K562 (cell line): Measurements from ENCODE around the gene ARHGDIA. TPM values are rescaled to one million over a fixed set of nuclear protein-coding genes. Genes with fewer than 3 reads are reported as not detected.

Experiments
- ATAC-seq: fragments of 200-7000 bp; cut with Tn5 transposase; 3 replicates; pipeline ENCODE4 v1.9.1; 2020; ENCODE audit warnings: moderate library complexity
- BruUV-seq: library from RNA; stranded (reverse); fragments of 400-500 nt; replicated peaks from 2 replicates; lab custom pipeline; 2021; lab: Mats Ljungman, UMichigan
- CTCF ChIA-PET: fragments of 300-600 bp; formaldehyde crosslinking; extraction: SDS; loops from one replicate; lab custom pipeline; 2021; ENCODE audit warnings: low intra/inter-chr PET ratio; lab: Yijun Ruan, JAX
- POLR2A ChIA-PET: fragments of 300-600, 350-650 bp; sonication (Branson Sonifier 250); formaldehyde crosslinking; extraction: SDS; loops from one replicate; lab custom pipeline; 2021; ENCODE audit warnings: antibody characterized with exemption, inconsistent platforms; lab: Yijun Ruan, JAX
- DNase-seq, 4 experiments: peaks; one replicate each; pipeline versions ENCODE4 v3.0.0 to v3.0.0-alpha.2; 2011 to 2018; ENCODE audit warnings: low spot score in 3 of 4, mixed read lengths in 3 of 4; ENCODE audit errors: extremely low read depth in 1 of 4
- FAIRE-seq: peaks from 2 replicates; lab custom pipeline; 2011; peaks lifted over from hg19 to GRCh38; lab: Jason Lieb, UNC
- H2AFZ ChIP-seq: 2 replicates; pipeline ENCODE4 v1.6.0; 2011; ENCODE audit warnings: low read depth, low read length, control low read depth, inconsistent platforms
- H3K27ac ChIP-seq: fragments of 200-600 bp; 3 replicates; pipeline ENCODE4 v1.8.0; 2011; ENCODE audit warnings: low read depth, mild to moderate bottlenecking, control low read depth, inconsistent platforms, low read length, moderate library complexity, mixed read lengths; ENCODE audit errors: extremely low read depth
- H3K27me3 ChIP-seq, 2 experiments: fragments of 300-600 bp in 1 of 2; 2 replicates in 1 of 2; 3 replicates in 1 of 2; pipeline versions ENCODE4 v1.6.0 to v1.8.0; 2011; ENCODE audit warnings: inconsistent platforms in 2 of 2, low read length in 2 of 2, mild to moderate bottlenecking in 1 of 2, mixed read lengths in 1 of 2, moderate library complexity in 1 of 2; ENCODE audit not compliant: control insufficient read depth in 2 of 2, insufficient read depth in 2 of 2
- H3K36me3 ChIP-seq: fragments of 300-600 bp; 3 replicates; pipeline ENCODE4 v1.8.0; 2011; ENCODE audit warnings: mild to moderate bottlenecking, low read length, inconsistent platforms; ENCODE audit not compliant: control insufficient read depth, insufficient read depth
- H3K4me1 ChIP-seq, 2 experiments: fragments of 200-600 bp in 1 of 2; replicated peaks in 1 of 2; 2 replicates in 1 of 2; 3 replicates in 1 of 2; pipeline versions ENCODE4 v1.5.1 to v1.8.0; 2011; ENCODE audit warnings: inconsistent platforms in 2 of 2, low read length in 2 of 2, mild to moderate bottlenecking in 1 of 2, mixed read lengths in 1 of 2, moderate library complexity in 1 of 2; ENCODE audit not compliant: control insufficient read depth in 2 of 2, insufficient read depth in 2 of 2
- H3K4me2 ChIP-seq: 2 replicates; pipeline ENCODE4 v1.6.1; 2011; ENCODE audit warnings: low read length, control low read depth, inconsistent platforms, mixed read lengths; ENCODE audit not compliant: insufficient read depth
- H3K4me3 ChIP-seq: fragments of 200-600 bp; sonication (generic), shearing (Covaris generic); 2 replicates; pipeline ENCODE4 v1.5.1; 2016; ENCODE audit warnings: control low read depth, inconsistent platforms
- H3K79me2 ChIP-seq: fragments of 200-600 bp; 3 replicates; pipeline ENCODE4 v1.8.0; 2011; ENCODE audit warnings: low read length, inconsistent platforms; ENCODE audit not compliant: control insufficient read depth, insufficient read depth
- H3K9ac ChIP-seq, 2 experiments: 2 replicates each; pipeline versions ENCODE4 v1.6.0 to v1.6.1; 2011; ENCODE audit warnings: low read depth in 2 of 2, low read length in 2 of 2, control low read depth in 1 of 2, inconsistent platforms in 1 of 2, mild to moderate bottlenecking in 1 of 2, mixed read lengths in 1 of 2; ENCODE audit not compliant: insufficient read depth in 1 of 2
- H3K9me1 ChIP-seq: one replicate; pipeline ENCODE4 v1.6.0; 2011; ENCODE audit warnings: inconsistent platforms, mild to moderate bottlenecking, low read length, moderate library complexity; ENCODE audit not compliant: control insufficient read depth, insufficient read depth
- H3K9me3 ChIP-seq: replicated peaks from 2 replicates; pipeline ENCODE4 v1.5.1; 2011; ENCODE audit warnings: low read depth, low read length, inconsistent platforms; ENCODE audit not compliant: control insufficient read depth, insufficient read depth
- H4K20me1 ChIP-seq: replicated peaks from 2 replicates; pipeline ENCODE4 v1.6.1; 2011; ENCODE audit warnings: low read length, inconsistent platforms, mixed read lengths; ENCODE audit not compliant: control insufficient read depth, insufficient read depth
- GATAD2B ChIP-seq: fragments of 450-650 bp; IDR thresholded peaks from 2 replicates; pipeline ENCODE4 v1.6.1; 2017; ENCODE audit warnings: mild to moderate bottlenecking, borderline replicate concordance
- ZNF785 ChIP-seq: fragments of 250-450 bp; sonication (Bioruptor Pico); IDR thresholded peaks from 2 replicates; pipeline ENCODE4 v1.4.0; 2020; ENCODE audit warnings: mild to moderate bottlenecking
- WGBS: fragments of 100-300 bp; shearing (Covaris generic); methylation state at CpG from one replicate; pipeline ENCODE4 v1.1.6; 2016; ENCODE audit warnings: low coverage, mixed read lengths; ENCODE audit not compliant: insufficient coverage; ENCODE audit errors: missing lambda C conversion rate; 5-methylcytosine and 5-hydroxymethylcytosine counted together
- in situ Hi-C: fragments of 300-500 bp; cut with MboI; formaldehyde crosslinking; loops from 4 replicates; pipeline ENCODE4 v1.15.0; 2018; ENCODE audit warnings: inconsistent platforms, mixed read lengths
- intact Hi-C: fragments of 100-400 bp; cut with micrococcal nuclease; formaldehyde crosslinking; loops from 2 replicates; pipeline ENCODE4 v1.14.2; 2022
- polyA plus RNA-seq, 8 experiments: library from polyadenylated mRNA; depleted of rRNA in 4 of 8; stranded (reverse) in 5 of 8; unstranded in 3 of 8; fragments of >200 nt; fragmentation: Nextera tagmentation in 2 of 8; fragmentation: Illumina TruSeq in 1 of 8; extraction: Ambion mirVana in 2 of 8; extraction: Trizol in 1 of 8; gene quantifications; 2 replicates each; pipeline versions ENCODE4 v1.2.1 to v1.2.3, GENCODE V29; 2011 to 2014; ENCODE audit warnings: inconsistent platforms in 1 of 8, missing spikeins in 1 of 8
- total RNA-seq, 7 experiments: library from RNA; depleted of rRNA in 6 of 7; stranded (reverse); fragments of >200 nt in 6 of 7; fragmentation: Illumina TruSeq in 2 of 7; extraction: Trizol in 2 of 7; gene quantifications; 2 replicates each; pipeline versions ENCODE4 v1.2.1 to v1.2.3, GENCODE V29; 2011 to 2021; ENCODE audit warnings: low replicate concordance in 1 of 7
- TF ChIP-seq, protein P1 (sequence below): IDR thresholded peaks from 2 replicates; pipeline ENCODE4 v1.6.1; 2011; ENCODE audit not compliant: insufficient read length; ENCODE audit errors: extremely low read depth
- TF ChIP-seq, protein P2 (sequence below): sonication (generic); formaldehyde crosslinking; IDR thresholded peaks from 2 replicates; pipeline ENCODE4 v1.8.1; 2023; ENCODE audit warnings: missing genetic modification reagents, mild to moderate bottlenecking, borderline replicate concordance

ARHGDIA gene
- total and polyA plus RNA-seq, 9 of the 15 experiments (the other 6 are each of a cell fraction or from before 2014, with no cell fraction given): 9.6 to 340 (median 97.6) TPM

- Histone ChIP-seq H3K4me1 (peaks cover 31 to 95% of the 10 kb centered on the region in 2 experiments), H3K9me3 (no peaks in the 10 kb centered on the region), H3K36me3 (peaks cover 84% of the 10 kb centered on the region; the same call in 2 of the 3 replicates), H3K4me2 (no peak overlapping the region), H3K27ac (peak overlapping the region; percentile 78), H3K27me3 (no peaks in the 10 kb centered on the region), H2AFZ (no peak overlapping the region), H4K20me1 (peaks cover 14% of the 10 kb centered on the region), H3K79me2 (peaks cover 24% of the 10 kb centered on the region), H3K9me1 (peaks cover 6% of the 10 kb centered on the region), H3K4me3 (no peak overlapping the region), H3K9ac (peak overlapping the region in 1 of 2 experiments; percentile 99; a peak in 2 of 4 replicates)
- 92% methylated on average over 12 of the region's 12 CpGs for WGBS
- no peak for TF ChIP-seq ZNF785 (CRISPR knock-in tag)
- TF ChIP-seq, protein P1, sequence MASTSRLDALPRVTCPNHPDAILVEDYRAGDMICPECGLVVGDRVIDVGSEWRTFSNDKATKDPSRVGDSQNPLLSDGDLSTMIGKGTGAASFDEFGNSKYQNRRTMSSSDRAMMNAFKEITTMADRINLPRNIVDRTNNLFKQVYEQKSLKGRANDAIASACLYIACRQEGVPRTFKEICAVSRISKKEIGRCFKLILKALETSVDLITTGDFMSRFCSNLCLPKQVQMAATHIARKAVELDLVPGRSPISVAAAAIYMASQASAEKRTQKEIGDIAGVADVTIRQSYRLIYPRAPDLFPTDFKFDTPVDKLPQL: no peak
- TF ChIP-seq GATAD2B: no peak
- TF ChIP-seq, protein P2, sequence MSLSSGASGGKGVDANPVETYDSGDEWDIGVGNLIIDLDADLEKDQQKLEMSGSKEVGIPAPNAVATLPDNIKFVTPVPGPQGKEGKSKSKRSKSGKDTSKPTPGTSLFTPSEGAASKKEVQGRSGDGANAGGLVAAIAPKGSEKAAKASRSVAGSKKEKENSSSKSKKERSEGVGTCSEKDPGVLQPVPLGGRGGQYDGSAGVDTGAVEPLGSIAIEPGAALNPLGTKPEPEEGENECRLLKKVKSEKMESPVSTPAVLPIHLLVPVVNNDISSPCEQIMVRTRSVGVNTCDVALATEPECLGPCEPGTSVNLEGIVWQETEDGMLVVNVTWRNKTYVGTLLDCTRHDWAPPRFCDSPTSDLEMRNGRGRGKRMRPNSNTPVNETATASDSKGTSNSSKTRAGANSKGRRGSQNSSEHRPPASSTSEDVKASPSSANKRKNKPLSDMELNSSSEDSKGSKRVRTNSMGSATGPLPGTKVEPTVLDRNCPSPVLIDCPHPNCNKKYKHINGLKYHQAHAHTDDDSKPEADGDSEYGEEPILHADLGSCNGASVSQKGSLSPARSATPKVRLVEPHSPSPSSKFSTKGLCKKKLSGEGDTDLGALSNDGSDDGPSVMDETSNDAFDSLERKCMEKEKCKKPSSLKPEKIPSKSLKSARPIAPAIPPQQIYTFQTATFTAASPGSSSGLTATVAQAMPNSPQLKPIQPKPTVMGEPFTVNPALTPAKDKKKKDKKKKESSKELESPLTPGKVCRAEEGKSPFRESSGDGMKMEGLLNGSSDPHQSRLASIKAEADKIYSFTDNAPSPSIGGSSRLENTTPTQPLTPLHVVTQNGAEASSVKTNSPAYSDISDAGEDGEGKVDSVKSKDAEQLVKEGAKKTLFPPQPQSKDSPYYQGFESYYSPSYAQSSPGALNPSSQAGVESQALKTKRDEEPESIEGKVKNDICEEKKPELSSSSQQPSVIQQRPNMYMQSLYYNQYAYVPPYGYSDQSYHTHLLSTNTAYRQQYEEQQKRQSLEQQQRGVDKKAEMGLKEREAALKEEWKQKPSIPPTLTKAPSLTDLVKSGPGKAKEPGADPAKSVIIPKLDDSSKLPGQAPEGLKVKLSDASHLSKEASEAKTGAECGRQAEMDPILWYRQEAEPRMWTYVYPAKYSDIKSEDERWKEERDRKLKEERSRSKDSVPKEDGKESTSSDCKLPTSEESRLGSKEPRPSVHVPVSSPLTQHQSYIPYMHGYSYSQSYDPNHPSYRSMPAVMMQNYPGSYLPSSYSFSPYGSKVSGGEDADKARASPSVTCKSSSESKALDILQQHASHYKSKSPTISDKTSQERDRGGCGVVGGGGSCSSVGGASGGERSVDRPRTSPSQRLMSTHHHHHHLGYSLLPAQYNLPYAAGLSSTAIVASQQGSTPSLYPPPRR (CRISPR knock-in tag): no peak
- FAIRE-seq: no peak
- DNase-seq: no peak
- ChIA-PET POLR2A (interaction anchor here (0.7 to 5.4 kb wide), 4 partner anchors 14 to 274 kb away, joined by 3 to 46 read pairs (median 4); no protein-coding TSS in a partner anchor), CTCF (no interaction called here)
- ATAC-seq: no peak
- intact Hi-C loops (no loop called here), in situ Hi-C loops (no loop called here)
- no TSS peak for BruUV-seq
Measured at GRCh38 chr17:81909231-81909630, 38.1 kb upstream of the ARHGDIA start.
